Lower leg skin (tissue), 4 donors: ENCODE results near the gene SLC16A12. TPM values are rescaled to one million over a fixed set of nuclear protein-coding genes. Genes with fewer than 3 reads are reported as not detected.

Experiments used
- DNase-seq, 2 donors: peaks; one replicate each; pipeline ENCODE4 v3.0.0-alpha.2; 2019; ENCODE audit warnings: low spot score in 2 of 2
- H3K4me3 ChIP-seq: fragments of 200-600 bp; sonication (generic); 2 replicates; pipeline ENCODE4 v1.5.1; 2017; ENCODE audit warnings: mild to moderate bottlenecking, low read depth; ENCODE audit not compliant: poor library complexity, severe bottlenecking
- CTCF ChIP-seq, 3 donors: fragments of 450-650 bp; IDR thresholded peaks; one replicate each; pipeline ENCODE4 v1.5.1; 2016; ENCODE audit warnings: antibody characterized with exemption in 3 of 3, mild to moderate bottlenecking in 3 of 3, moderate library complexity in 2 of 3
- POLR2A ChIP-seq, 2 donors: fragments of 450-650 bp; IDR thresholded peaks; one replicate each; pipeline ENCODE4 v1.6.1; 2016 to 2017; ENCODE audit warnings: antibody characterized with exemption in 2 of 2, mild to moderate bottlenecking in 1 of 2, moderate library complexity in 1 of 2
- WGBS, 2 donors: methylation state at CpG; one replicate each; pipeline ENCODE4 v1.1.5; 2018; 5-methylcytosine and 5-hydroxymethylcytosine counted together
- intact Hi-C: fragments of 100-400 bp; cut with DNase I; formaldehyde crosslinking; loops from one replicate; pipeline ENCODE4 v1.15.0; 2023; ENCODE audit warnings: low total_unique reads
- total RNA-seq, 4 donors: library from RNA; depleted of rRNA; stranded (reverse); fragments of >200 nt; gene quantifications; one replicate each; pipeline ENCODE4 v1.1.0, GENCODE V29; 2016

SLC16A12 gene
- total RNA-seq, 4 donors from 2014 or later, result 0.13 to 1.5 (median 0.90) TPM

GRCh38 chr10:89426230-89426868 is 109.0 kb downstream of the SLC16A12 start:
- no peak for TF ChIP-seq POLR2A (IDR thresholded peaks at IDR 0.05)
- no peak for TF ChIP-seq CTCF (IDR thresholded peaks at IDR 0.05)
- intact Hi-C loops, result loop anchor here (2.0 kb wide), 1 partner anchor 136 kb away; no protein-coding TSS in a partner anchor
- DNase-seq, result no peak
- 54 to 60% methylated on average over 5 of the region's 5 CpGs for WGBS, 2 donors
- no peak overlapping the region for H3K4me3 ChIP-seq

DNA sequence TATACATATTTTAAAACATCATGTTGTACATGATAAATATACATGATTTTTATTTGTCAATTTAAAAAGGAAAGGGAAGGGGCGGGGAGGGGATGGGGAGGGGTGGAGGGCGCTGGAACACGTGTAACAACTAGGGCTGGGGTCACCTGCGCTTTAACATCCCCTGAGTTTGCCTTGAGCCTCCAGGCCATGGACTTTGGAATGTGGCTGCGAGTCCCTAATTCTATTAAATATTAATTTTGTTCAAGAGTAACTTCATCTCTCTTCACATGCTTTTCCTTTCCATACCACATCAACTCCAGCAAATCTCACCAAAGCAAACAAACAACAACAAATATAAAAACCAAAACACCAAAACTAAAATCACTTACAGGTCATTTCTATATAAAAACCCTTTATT is 110.4 kb downstream of the SLC16A12 start:
- 85% methylated on average over 5 of the region's 5 CpGs for WGBS, 2 donors

GRCh38 chr10:89421018-89421476 is 114.3 kb downstream of the SLC16A12 start:
- TF ChIP-seq POLR2A (IDR thresholded peaks at IDR 0.05) (no peak), CTCF (IDR thresholded peaks at IDR 0.05) (no peak)
- WGBS, 2 donors, result 59 to 72% methylated on average over 2 of the region's 2 CpGs
- intact Hi-C loops, result no loop called here
- DNase-seq, result no peak
- no peak overlapping the region for H3K4me3 ChIP-seq

More for the DNA sequence above, 110.4 kb downstream of the SLC16A12 start:
- TF ChIP-seq CTCF (IDR thresholded peaks at IDR 0.05), result no peak
- no peak for TF ChIP-seq POLR2A (IDR thresholded peaks at IDR 0.05)
- no peak overlapping the region for H3K4me3 ChIP-seq
- DNase-seq, result no peak
- intact Hi-C loops, result no loop called here

DNA sequence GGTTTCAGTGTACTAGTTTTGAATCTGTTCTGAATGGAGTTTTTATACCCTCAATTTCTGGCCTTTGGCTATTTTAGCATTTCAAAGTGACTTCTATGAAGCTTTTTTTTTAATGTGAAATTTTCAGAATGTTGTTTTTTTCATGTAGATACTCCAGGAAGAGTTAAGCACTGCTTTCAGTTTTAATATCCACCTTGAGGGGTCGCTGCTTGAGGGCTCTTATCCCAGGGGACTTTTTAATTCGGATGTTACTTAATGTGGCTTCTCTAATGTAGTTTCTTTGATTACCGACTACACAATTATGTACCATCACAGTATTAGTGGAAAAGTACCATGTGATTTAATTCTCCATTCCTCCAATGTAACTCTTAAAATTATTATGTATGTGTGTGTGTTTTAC is 115.8 kb downstream of the SLC16A12 start:
- no peak overlapping the region for H3K4me3 ChIP-seq
- TF ChIP-seq POLR2A (IDR thresholded peaks at IDR 0.05) (no peak), CTCF (IDR thresholded peaks at IDR 0.05) (no peak)
- intact Hi-C loops, result no loop called here
- no peak for DNase-seq
- WGBS, 2 donors, result 50 to 54% methylated on average over 3 of the region's 3 CpGs

DNA sequence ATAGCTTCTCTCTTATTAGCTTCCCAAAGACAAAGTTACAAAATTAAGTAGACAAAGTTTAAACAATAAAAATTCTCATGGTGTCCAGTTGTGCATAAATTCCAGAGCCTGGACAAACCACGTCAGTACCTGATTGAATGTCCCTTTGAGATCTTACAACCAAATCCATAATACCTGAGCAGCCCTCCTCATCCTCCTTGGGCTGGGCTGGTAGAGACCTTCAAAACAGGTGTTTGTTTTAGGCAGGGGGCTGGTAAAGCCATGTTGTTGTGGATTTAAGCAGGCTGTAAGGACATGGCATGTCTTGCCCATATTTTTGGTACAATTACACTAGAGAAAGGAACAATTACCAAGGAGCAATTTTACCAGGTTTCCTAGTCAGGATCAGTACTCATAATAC is 118.9 kb downstream of the SLC16A12 start:
- H3K4me3 ChIP-seq, result no peak overlapping the region
- 91 to 96% methylated on average over 1 of the region's 1 CpG for WGBS, 2 donors
- TF ChIP-seq POLR2A (IDR thresholded peaks at IDR 0.05) (no peak), CTCF (IDR thresholded peaks at IDR 0.05) (no peak)
- intact Hi-C loops, result no loop called here
- DNase-seq, result no peak
